Body of pancreas (tissue), 4 donors: ENCODE data around the gene RASEF. TPM values are rescaled to one million over a fixed set of nuclear protein-coding genes. Genes with fewer than 3 reads are reported as not detected.
A peak's percentile ranks its signal among the peaks of the same experiment; 100 is the strongest.

Source experiments
- ATAC-seq: fragments of 150-250 bp; one replicate; pipeline ENCODE4 v1.9.1; 2016
- DNase-seq, 4 donors: peaks; one replicate each; pipeline ENCODE4 v3.0.0-alpha.2; 2019
- H3K27ac ChIP-seq, 4 donors: fragments of 200-600 bp; sonication (generic); 1 replicate in 3 of 4; 2 replicates in 1 of 4; pipeline versions ENCODE4 v1.5.1 to v1.6.1; 2016 to 2019; ENCODE audit warnings: mild to moderate bottlenecking in 1 of 4, mixed read lengths in 1 of 4, moderate library complexity in 1 of 4
- H3K27me3 ChIP-seq, 2 donors: fragments of 200-600 bp; sonication (generic); one replicate each; pipeline ENCODE4 v1.6.0; 2016; ENCODE audit warnings: mild to moderate bottlenecking in 1 of 2
- H3K36me3 ChIP-seq, 2 donors: fragments of 200-600 bp; sonication (generic); replicated peaks in 1 of 2; 2 replicates each; pipeline ENCODE4 v1.5.1; 2016; ENCODE audit warnings: low read depth in 2 of 2; ENCODE audit not compliant: insufficient read depth in 1 of 2
- H3K4me1 ChIP-seq: fragments of 200-600 bp; sonication (generic); one replicate; pipeline ENCODE4 v1.6.0; 2016
- H3K4me3 ChIP-seq, 2 donors: fragments of 200-600 bp; sonication (generic); 1 replicate in 1 of 2; 2 replicates in 1 of 2; pipeline ENCODE4 v1.5.1; 2016 to 2019
- H3K9me3 ChIP-seq, 3 donors: fragments of 200-600 bp; sonication (generic); 1 replicate in 2 of 3; 2 replicates in 1 of 3; pipeline ENCODE4 v1.5.1; 2016
- CTCF ChIP-seq, 7 experiments: fragments of 450-650 bp in 4 of 7; fragments of 200-600 bp in 3 of 7; sonication (generic) in 3 of 7; IDR thresholded peaks; one replicate each; pipeline ENCODE4 v1.5.1; 2016 to 2019; ENCODE audit warnings: antibody characterized with exemption in 7 of 7
- POLR2A ChIP-seq, 3 donors: fragments of 450-650 bp; IDR thresholded peaks; one replicate each; pipeline ENCODE4 v1.6.1; 2016; ENCODE audit warnings: antibody characterized with exemption in 3 of 3, mild to moderate bottlenecking in 2 of 3
- WGBS, 2 donors: methylation state at CpG; one replicate each; pipeline ENCODE4 v1.1.5; 2017; 5-methylcytosine and 5-hydroxymethylcytosine counted together
- intact Hi-C: fragments of 100-400 bp; cut with DNase I; formaldehyde crosslinking; loops from one replicate; pipeline ENCODE4 v1.15.1; 2023
- total RNA-seq, 2 donors: library from RNA; depleted of rRNA; stranded (reverse); fragments of >200 nt; gene quantifications; one replicate each; pipeline ENCODE4 v1.1.0, GENCODE V29; 2016

Gene RASEF
- total RNA-seq, 2 donors from 2014 or later = 49.5 to 59.7 TPM

GRCh38 chr9:83015897-83016296, 47.0 kb downstream of the RASEF start:
- Histone ChIP-seq H3K27ac (no peak overlapping the region), H3K4me3 (no peak overlapping the region), H3K27me3 (no peaks in the 10 kb centered on the region), H3K9me3 (no peaks in the 10 kb centered on the region), H3K4me1 (peaks cover 16% of the 10 kb centered on the region), H3K36me3 (peaks cover 0 to 15% of the 10 kb centered on the region in 2 donors)
- intact Hi-C loops = no loop called here
- ATAC-seq = no peak
- TF ChIP-seq CTCF (IDR thresholded peaks at IDR 0.05) (no peak), POLR2A (IDR thresholded peaks at IDR 0.05) (no peak)
- no peak for DNase-seq
- 86 to 96% methylated on average over 2 of the region's 2 CpGs for WGBS, 2 donors

GRCh38 chr9:83013867-83014605, 48.9 kb downstream of the RASEF start:
- peaks cover 16% of the 10 kb centered on the region for H3K4me1 ChIP-seq
- H3K36me3 ChIP-seq = peaks cover 0 to 7% of the 10 kb centered on the region in 2 donors
- intact Hi-C loops = no loop called here
- no peaks in the 10 kb centered on the region for H3K27me3 ChIP-seq
- H3K4me3 ChIP-seq = no peak overlapping the region
- H3K9me3 ChIP-seq = no peaks in the 10 kb centered on the region
- H3K27ac ChIP-seq = no peak overlapping the region
- ATAC-seq (no peak), DNase-seq (no peak)
- WGBS, 2 donors = 79 to 89% methylated on average over 3 of the region's 3 CpGs
- TF ChIP-seq POLR2A (IDR thresholded peaks at IDR 0.05) = no peak
- TF ChIP-seq CTCF (IDR thresholded peaks at IDR 0.05) = no peak

GRCh38 chr9:83012922-83013838, 49.8 kb downstream of the RASEF start:
- TF ChIP-seq POLR2A (IDR thresholded peaks at IDR 0.05) = no peak
- TF ChIP-seq CTCF (IDR thresholded peaks at IDR 0.05) = no peak
- DNase-seq = no peak

GRCh38 chr9:83012168-83012921, 50.6 kb downstream of the RASEF start:
- H3K27ac ChIP-seq = peak overlapping the region in 1 of 4 donors; percentile 2
- no peak for ATAC-seq

More at GRCh38 chr9:83012922-83013838, 49.8 kb downstream of the RASEF start:
- Histone ChIP-seq H3K36me3 (peaks cover 0 to 7% of the 10 kb centered on the region in 2 donors), H3K27ac (no peak overlapping the region), H3K4me3 (no peak overlapping the region), H3K4me1 (peaks cover 16% of the 10 kb centered on the region), H3K9me3 (no peaks in the 10 kb centered on the region), H3K27me3 (no peaks in the 10 kb centered on the region)
- intact Hi-C loops = no loop called here
- 37 to 46% methylated on average over 7 of the region's 7 CpGs for WGBS, 2 donors
- ATAC-seq = no peak

More at GRCh38 chr9:83012168-83012921, 50.6 kb downstream of the RASEF start:
- peaks cover 0 to 7% of the 10 kb centered on the region in 2 donors for H3K36me3 ChIP-seq
- no peaks in the 10 kb centered on the region for H3K9me3 ChIP-seq
- H3K27me3 ChIP-seq = no peaks in the 10 kb centered on the region
- peaks cover 16% of the 10 kb centered on the region for H3K4me1 ChIP-seq
- intact Hi-C loops = no loop called here
- WGBS, 2 donors = 53 to 56% methylated on average over 4 of the region's 4 CpGs
- H3K4me3 ChIP-seq = no peak overlapping the region
- no peak for DNase-seq
- TF ChIP-seq POLR2A (IDR thresholded peaks at IDR 0.05) (no peak), CTCF (IDR thresholded peaks at IDR 0.05) (no peak)
